GF-D8 (cell line): ENCODE results near the gene CAMK1.

Experiments used
- DNase-seq: peaks from one replicate; lab custom pipeline; 2025; lab: John Stamatoyannopoulos, UW

Gene CAMK1

GRCh38 chr3:9793161-9793781, 23.5 kb upstream of the CAMK1 start:
- DNase-seq, result peak; percentile 43

- DNase-seq, result peak; percentile 90
Observed at GRCh38 chr3:9792405-9793160, 22.8 kb upstream of the CAMK1 start, which contains the start of the genes ARPC4 and TADA3. Gene ARPC4, plus strand, starts transcription at chr3:9793082. Its CDS starts 40 bp downstream, at chr3:9793122. Gene TADA3, minus strand, starts transcription at chr3:9792473. Its CDS starts 1,007 bp downstream, at chr3:9791466.

GRCh38 chr3:9791790-9792404, 22.1 kb upstream of the CAMK1 start:
- no peak for DNase-seq

- no peak for DNase-seq
Observed at GRCh38 chr3:9791127-9791526, 21.4 kb upstream of the CAMK1 start.

- DNase-seq, result no peak
Observed at GRCh38 chr3:9787714-9788113, 18.0 kb upstream of the CAMK1 start.

- no peak for DNase-seq
Observed at GRCh38 chr3:9786825-9787669, 17.3 kb upstream of the CAMK1 start.

DNA sequence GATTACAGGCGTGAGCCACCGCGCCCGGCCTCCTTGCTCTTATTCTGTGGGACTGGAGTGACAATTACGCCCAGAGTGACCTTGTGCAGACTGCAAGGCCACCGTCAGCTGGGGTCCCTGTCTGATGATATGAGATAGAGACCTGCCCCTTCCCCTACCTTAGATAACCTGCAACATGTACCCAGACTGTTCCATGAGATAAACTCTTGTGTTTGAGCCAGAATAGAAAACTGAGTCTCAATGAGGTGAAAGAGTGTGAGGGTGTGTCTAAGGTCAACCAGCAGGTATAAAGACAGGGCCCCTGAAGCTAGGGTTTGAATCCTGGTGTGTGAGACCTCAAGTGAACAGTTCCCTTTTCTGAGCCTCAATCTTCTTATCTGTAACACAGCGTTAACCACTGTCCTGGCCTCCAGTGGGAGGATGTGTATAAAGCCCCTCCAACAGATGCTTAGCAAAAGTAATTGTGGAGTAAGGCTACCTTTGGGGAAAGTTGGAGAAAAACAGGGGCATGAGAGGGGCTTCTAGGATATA, 16.5 kb upstream of the CAMK1 start:
- DNase-seq, result peak; percentile 16

GRCh38 chr3:9785602-9786001, 15.9 kb upstream of the CAMK1 start:
- DNase-seq, result peak; percentile 41

- DNase-seq, result no peak
Observed at GRCh38 chr3:9784965-9785364, 15.2 kb upstream of the CAMK1 start.

- no peak for DNase-seq
Observed at GRCh38 chr3:9783954-9784353, 14.2 kb upstream of the CAMK1 start.

DNA sequence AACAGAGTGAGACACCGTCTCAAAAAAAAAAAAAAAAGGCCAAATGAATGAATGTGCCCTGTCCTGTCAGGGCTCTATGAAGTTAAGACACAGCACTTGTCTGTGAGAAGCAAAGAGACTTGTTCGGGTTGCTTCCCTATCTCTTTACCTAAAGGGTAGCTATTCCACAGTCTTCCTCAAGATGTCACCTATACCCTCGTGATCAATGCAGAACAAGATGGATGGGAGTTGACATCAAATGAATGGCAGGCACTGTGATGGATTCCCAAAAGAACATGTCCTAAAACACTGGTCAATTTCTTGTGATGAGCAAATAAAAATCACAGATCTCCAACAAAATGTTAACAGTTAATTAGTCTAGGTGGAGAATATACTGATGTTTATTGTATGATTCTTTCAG, 13.0 kb upstream of the CAMK1 start:
- DNase-seq, result peak; percentile 49

- no peak for DNase-seq
Observed at GRCh38 chr3:9781978-9782603, 12.3 kb upstream of the CAMK1 start.

DNA sequence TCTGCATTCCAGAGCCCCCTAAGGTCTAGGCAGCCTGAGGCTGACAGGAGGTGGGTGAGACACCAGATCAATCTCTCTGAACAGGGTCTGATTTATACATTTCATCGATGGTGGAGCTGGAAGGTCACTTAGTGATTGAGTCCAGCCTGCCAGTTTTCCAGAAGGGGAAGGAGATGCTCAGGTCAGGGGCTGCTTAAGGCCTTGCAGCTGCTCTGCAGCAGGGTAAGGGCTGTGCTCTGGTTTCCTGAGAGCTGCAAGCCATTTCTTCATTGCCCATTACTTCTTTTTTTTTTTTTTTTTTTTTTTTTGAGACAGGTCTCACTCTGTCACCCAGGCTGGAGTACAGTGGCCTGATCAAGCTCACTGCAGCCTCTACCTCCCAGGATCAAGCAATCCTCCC, 11.8 kb upstream of the CAMK1 start:
- DNase-seq, result peak; percentile 68

DNA sequence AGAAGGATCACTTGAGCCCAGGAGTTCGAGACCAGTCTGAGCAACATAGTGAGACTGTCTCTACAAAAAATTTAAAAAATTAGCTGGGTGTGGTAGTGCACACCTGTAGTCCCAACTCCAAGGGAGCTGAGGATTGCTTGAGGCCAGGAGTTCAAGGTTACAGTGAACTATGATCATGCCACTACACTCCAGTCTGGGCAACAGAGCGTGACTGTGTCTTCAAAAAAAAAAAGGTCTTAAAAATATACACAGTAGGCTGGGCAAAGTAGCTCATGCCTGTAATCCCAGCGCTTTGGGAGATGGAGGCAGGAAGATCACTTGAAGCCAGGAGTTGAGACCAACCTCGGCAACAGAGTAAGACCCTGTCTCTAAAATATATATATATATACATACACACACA, 11.2 kb upstream of the CAMK1 start:
- peak; percentile 16 for DNase-seq

DNA sequence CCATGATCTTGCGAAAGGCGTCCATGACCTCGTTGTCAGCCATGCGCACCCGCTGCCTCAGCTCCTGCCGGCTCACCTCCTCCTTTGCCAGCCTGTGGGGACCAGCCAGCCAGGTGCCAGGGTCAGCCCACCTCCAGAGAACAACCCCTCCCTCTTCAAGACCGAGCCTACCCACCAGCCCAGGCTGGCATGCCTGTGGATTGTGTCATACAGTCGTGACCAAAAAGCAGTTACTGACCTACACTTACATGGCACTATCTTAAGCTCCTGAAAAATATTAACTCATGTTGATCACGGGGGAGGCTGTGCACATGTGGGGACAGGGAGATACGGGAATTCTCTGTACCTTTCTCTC, 10.7 kb upstream of the CAMK1 start:
- DNase-seq, result peak; percentile 71

DNA sequence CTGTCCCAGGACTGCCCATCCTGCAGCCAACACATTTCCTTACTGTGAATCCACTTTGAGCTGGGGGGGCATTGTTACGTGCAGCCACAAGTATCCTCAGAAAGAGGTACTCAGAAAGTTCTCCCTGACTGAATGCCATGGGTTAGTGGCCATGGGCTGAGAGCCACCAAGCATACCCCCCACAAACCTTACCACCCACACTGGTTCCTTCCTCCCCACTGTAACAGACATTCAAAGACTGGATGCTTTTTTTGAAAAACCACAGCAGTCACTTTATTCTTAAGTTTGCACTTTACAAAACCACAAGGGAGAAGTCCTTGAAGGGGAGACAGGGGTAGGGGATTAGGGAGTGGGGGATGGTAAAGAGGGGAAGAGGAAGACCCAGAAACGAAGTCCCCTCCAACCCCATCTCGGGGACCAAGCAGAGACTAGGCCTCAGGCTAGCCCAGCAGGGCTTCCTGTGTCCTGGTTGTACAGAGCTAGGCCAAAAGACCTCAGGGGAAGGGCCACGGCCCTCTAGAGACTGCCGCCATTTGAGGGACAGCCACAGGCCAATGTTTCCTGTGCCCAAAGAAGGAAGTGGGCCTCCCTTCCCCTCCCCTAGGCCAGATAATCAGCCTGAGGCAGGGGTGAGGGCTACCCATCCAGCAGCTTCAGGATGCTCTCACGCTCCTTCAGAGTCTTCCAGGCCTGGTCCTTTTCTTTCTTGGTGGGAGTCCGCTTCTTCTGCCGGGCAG, 10.1 kb upstream of the CAMK1 start:
- peak; percentile 98 for DNase-seq

GRCh38 chr3:9779075-9779593, 9.4 kb upstream of the CAMK1 start:
- peak; percentile 19 for DNase-seq

DNA sequence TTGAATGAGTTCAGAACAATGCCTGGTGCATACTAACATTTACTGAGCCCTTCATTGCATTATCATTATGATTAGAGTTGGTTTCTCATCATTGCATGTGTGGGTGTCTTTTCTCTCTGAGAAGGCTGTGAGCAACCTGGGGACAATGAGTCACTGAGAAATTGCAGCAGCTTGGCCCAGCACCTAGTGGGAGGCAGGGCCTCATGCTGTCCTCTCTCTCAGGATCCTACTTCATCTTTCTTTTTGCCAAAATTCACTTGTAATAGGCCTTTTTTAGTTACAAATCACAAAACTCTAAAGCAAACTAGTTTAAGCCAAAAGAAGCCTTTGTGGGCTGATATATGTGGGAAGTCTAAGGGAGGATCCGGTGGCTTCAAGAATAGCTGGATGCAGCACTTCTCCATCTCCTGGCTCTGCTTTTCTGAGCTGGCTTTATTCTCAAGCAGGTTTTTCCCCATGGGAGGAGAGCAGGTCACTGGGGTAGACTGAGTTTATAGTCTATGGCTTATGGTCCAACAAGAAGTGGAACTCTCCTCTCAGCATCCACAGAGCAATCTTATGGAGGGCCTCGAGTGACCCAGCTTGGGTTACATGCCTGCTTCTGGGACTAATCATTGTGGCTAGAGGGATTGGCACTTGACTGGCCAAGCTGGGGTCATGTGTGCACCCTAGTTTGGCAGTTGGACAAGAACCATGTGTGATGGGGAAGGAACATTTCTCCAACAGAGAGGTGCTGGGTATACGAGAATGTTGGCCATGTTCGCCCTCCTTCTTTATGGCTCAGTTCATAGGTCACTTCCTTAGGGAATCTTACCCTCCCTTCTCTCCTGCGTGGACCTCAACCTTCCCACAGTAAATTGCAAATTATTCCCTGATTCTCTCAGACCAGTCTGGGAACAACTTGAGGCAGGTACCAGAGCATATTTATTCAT, 8.7 kb upstream of the CAMK1 start:
- no peak for DNase-seq

GRCh38 chr3:9777694-9778021, 7.9 kb upstream of the CAMK1 start:
- DNase-seq, result no peak
